Activated CD4-positive, CD25-positive, alpha-beta regulatory T cell (primary cell): Measurements from ENCODE around the gene MMRN2.
"Not testable (repeated sequence)": the region's sequence is repeated elsewhere in the genome, so short reads cannot be mapped to it uniquely, and the experiment has no call there.

Experiments used
- DNase-seq, 4 experiments: peaks; one replicate each; lab custom pipeline; 2025; lab: John Stamatoyannopoulos, UW

Gene MMRN2

GRCh38 chr10:86956195-86956847 lies 1.1 kb downstream of the MMRN2 start:
- no peak for DNase-seq

DNA sequence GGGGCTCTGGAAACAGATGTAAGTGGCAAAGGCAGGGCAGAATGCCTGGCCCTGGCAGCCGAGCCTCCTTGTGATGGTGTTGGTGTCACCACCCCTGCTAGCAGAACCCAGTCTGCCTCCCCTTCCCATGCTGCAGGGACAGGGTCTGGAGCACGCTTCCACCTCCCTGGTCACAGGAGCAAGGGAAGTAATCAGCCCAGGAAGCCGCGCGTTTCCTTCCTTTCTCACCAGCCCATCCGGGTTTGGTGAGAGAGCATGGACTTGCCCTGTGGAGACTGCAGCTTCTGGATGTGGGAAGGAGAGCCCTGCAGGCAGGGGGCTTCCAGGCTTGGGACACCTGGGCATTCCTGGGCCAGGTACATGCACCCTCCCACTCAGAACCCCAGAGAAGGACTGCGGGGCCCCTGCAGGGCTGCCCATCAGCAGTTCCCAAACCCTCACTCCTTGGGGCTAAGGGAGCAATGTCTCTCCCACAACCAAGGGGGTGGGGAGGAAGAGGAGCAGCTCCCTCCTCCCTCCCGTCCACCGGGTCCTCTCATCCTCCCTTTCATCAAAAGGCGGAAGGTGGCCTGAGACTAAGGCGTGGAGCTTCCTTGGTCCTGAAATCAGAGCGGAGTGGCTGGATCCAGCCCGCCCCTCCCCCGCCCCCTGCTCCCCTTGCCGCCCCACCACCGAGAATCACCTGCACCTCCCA lies 1.8 kb downstream of the MMRN2 start:
- no peak for DNase-seq

DNA sequence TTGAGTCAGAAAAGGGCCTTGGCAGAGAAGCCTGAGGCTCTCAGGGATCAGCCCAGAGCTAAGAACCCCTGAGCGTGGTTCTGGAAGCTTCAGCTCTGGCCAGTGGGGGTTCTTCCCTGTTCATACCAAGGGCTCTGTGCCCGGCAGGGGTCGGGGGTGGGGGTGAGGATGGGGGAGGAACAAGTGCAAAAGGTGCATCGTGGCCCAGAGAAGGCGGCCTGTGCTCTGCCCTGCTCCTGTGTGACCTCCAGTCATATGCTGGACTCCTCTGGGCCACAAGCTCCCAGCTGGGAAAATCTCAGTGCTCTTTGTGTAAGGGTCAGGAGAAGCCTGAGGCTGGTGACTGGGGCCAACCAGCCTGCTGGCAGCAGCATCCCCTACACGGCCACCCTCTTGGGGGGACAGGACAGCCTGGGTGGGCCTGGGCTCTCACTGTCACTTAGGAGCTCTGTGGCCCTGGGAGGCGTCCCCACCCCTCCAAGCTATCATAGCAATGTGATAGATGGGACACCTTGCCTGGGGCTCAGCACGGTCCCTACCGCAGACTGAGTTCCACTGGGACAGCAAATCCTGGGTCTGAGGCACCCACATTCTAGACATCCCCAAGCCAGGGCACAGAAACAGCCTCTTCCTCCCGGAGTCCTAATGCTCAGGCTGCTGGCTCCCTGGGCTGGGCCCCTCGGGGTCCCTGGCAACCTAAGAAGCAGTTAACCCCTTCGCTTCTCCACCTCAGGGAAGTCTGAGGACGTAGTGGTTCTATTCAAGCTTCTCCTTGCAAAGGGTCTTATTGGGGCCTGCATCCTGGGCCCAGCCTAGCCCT lies 2.5 kb downstream of the MMRN2 start:
- no peak for DNase-seq

- no peak for DNase-seq
These were observed 3.4 kb downstream of the MMRN2 start for GRCh38 chr10:86953747-86954680.

DNA sequence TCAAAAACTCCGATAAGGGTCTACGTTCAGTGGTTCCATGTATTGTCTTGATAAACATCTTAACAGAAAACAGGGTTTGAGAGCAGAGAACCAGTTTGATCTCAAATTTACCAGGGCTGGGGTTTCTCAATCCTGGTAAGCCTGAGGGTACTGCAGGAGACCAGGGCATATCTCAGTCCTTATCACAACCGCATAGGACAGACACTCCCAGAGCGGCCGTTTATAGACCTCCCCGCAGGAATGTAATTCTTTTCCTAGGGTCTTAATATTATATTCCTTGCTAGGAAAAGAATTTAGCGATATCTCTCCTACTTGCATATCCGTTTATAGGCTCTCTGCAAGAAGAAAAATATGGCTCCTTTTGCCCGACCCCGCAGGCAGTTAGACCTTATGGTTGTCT lies 4.7 kb downstream of the MMRN2 start:
- not testable (repeated sequence) for DNase-seq

GRCh38 chr10:86952106-86952505 lies 5.3 kb downstream of the MMRN2 start:
- no peak for DNase-seq

GRCh38 chr10:86951184-86951761 lies 6.1 kb downstream of the MMRN2 start:
- no peak for DNase-seq

- DNase-seq = peak in 1 of 4 experiments; percentile 11
These were observed 7.1 kb downstream of the MMRN2 start for GRCh38 chr10:86950349-86950748.

DNA sequence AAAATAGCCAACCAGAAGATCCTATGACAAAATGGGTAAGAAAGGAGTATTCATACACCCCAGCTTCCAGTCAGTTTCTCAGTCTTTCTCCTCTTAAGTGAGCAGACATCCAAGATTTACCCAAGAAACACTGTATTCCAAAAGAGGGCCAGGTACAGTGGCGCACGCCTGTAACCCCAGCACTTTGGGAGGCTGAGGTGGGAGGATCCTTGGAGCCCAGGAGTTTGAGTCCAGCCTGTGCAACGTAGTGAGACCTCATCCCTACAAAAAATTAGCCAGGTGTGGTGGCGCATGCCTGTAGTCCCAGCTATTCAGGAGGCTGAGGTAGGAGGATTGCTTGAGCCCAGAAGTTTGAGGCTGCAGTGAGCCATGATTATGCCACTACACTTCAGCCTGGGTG lies 9.6 kb downstream of the MMRN2 start:
- not testable (repeated sequence) for DNase-seq

DNA sequence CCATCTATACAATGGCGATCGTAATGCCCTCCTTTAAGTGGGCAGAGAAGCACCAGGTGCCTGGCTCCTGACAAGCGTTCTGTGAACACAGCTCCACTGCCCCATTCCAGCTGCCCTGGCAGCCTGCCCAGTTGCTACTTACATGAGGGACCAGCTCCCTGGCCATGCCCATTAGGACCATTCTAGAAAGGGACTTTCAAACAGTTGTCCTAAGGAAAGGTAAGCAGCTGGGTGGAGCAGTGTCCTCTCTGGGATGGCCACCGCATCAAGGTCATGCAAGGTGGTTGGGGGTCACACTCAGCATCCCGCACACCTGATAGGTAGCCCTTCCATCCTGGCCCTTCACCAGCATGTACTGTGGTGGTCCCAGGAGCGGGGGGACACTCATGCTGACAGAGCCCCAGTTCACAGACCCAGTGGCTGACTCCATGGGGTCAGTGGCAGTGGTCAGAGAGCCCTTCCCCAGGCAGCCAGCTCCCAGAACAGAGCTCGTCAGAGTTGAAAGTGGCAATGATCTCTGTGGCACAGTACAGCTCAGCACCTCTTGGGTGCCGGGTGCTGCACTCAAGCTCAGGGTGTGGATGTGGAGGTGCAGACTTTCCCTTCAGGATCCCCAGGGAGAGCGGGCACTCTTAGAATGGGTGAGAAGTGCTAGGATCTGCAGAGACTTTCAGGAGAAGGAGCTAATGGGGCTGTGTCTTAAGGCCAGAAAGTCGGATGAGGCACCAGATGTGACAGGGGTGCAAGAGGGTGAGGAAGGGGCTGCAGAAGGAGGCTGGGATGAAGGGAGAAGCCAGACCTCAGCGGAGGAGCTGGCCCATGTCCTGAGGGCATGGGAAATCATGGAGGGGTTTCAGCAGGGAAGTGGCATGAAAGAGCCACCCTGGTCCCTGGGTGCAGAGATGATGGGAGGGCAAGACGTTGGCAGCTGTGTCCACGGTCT lies 10.9 kb downstream of the MMRN2 start:
- DNase-seq = no peak

- no peak for DNase-seq
These were observed 11.8 kb downstream of the MMRN2 start for GRCh38 chr10:86945361-86946212.

GRCh38 chr10:86944907-86945306 lies 12.5 kb downstream of the MMRN2 start:
- no peak for DNase-seq

DNA sequence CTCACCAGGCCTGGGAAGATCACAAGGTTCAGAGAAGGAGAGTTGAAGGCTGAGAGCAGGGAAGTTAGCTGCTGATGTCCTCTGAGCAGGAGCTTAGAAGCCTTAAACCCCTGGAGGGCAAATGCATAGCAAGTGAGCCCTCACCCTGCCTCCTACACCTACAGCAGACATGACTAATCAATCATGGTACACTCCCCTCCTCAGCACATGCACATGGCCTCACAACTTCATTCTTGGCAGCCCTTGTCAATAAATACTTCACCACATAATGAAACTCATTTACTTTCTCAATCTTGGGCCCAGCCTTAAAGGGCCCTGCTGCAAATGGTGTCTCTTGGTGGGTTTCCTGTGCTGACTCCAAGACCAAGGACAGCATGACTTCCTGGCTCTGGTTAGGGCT lies 12.9 kb downstream of the MMRN2 start:
- no peak for DNase-seq

GRCh38 chr10:86944031-86944419 lies 13.4 kb downstream of the MMRN2 start:
- DNase-seq = no peak

DNA sequence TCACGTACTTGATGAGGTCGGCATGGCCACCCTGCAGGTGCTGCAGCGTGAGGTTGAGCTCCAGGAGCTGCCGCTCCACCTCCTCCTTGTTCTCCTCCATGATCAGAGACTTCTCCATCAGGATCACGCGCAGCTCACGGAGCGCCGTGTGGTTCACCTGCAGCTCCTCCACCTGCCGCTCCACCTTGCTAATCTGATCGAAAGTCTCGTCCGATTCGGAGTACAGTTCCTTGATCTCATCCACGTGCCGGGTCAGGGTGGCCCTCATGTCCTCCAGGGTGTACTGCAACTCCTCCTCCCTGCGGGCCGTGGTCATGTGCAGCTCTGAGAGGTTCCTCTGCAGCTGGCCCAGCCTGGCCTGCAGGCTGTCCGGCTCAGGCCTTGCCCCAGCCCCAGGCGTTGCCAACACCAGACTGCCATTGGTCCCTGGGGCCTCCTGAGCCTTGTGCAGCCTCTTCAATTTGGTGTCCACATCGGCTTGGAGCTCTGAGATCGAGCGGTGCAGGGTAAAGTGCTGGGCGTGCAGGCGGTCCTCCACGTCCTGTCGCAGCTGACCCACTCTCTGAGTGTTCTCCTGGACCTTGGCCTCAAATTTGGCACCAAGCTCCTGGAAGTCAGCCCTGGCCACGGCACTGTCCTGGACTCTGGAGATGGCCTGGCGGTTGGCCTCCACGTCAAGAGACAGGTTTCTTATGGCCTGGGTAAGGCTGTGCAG lies 13.9 kb downstream of the MMRN2 start:
- DNase-seq = no peak

GRCh38 chr10:86942441-86943315 lies 14.7 kb downstream of the MMRN2 start:
- DNase-seq = no peak

GRCh38 chr10:86941991-86942421 lies 15.4 kb downstream of the MMRN2 start:
- no peak for DNase-seq

- no peak for DNase-seq
These were observed 16.0 kb downstream of the MMRN2 start for GRCh38 chr10:86941426-86941825.
